Ovary (tissue), 3 donors: Measurements from ENCODE around the gene TFDP3.

Experiments
- CTCF ChIP-seq, 3 donors: fragments of 450-650 bp in 2 of 3; fragments of 200-600 bp in 1 of 3; IDR thresholded peaks; one replicate each; pipeline versions ENCODE4 v1.5.1 to v1.8.0; 2016 to 2022; ENCODE audit warnings: antibody characterized with exemption in 3 of 3, mild to moderate bottlenecking in 1 of 3
- EP300 ChIP-seq: sonication (generic); formaldehyde crosslinking; IDR thresholded peaks from one replicate; pipeline ENCODE4 v1.6.1; 2017; ENCODE audit warnings: antibody characterized with exemption
- POLR2A ChIP-seq: fragments of 450-650 bp; IDR thresholded peaks from one replicate; pipeline ENCODE4 v1.6.1; 2017; ENCODE audit warnings: antibody characterized with exemption, mild to moderate bottlenecking, moderate library complexity
- donor health status: DM: no; HTN: no; CAD: no.

GRCh38 chrX:133191739-133192039 is 26.5 kb downstream of the TFDP3 start:
- TF ChIP-seq POLR2A: no peak
- no peak for TF ChIP-seq CTCF (IDR thresholded peaks at IDR 0.05)
- no peak for TF ChIP-seq EP300
